GM18511 (cell line): ENCODE results near the gene UGT1A8.
"Not testable (repeated sequence)": the region's sequence is repeated elsewhere in the genome, so short reads cannot be mapped to it uniquely, and the experiment has no call there.

Source experiments
- ATAC-seq: cut with Tn5 transposase; IDR thresholded peaks from one replicate; pipeline ENCODE4 v1.9.1; 2021; ENCODE audit warnings: mild to moderate bottlenecking, moderate library complexity; ENCODE audit not compliant: unreplicated experiment

UGT1A8 gene

GRCh38 chr2:233681521-233682099 is 64.2 kb downstream of the UGT1A8 start, which contains the start of gene UGT1A7:
TSS of gene UGT1A7 (plus strand) at chr2:233681901. CDS start at chr2:233681938, 37 bp downstream.
- no peak for ATAC-seq

- ATAC-seq = no peak
These were observed 67.2 kb downstream of the UGT1A8 start for GRCh38 chr2:233684640-233685039.

- ATAC-seq = no peak
These were observed 69.5 kb downstream of the UGT1A8 start for GRCh38 chr2:233686928-233687327.

- ATAC-seq = no peak
These were observed 70.9 kb downstream of the UGT1A8 start for GRCh38 chr2:233688341-233688740.

- ATAC-seq = no peak
These were observed 71.6 kb downstream of the UGT1A8 start for GRCh38 chr2:233689031-233689430.

GRCh38 chr2:233689501-233689900 is 72.1 kb downstream of the UGT1A8 start:
- ATAC-seq = no peak

GRCh38 chr2:233690444-233690843 is 73.0 kb downstream of the UGT1A8 start:
- ATAC-seq = no peak

- no peak for ATAC-seq
These were observed 74.3 kb downstream of the UGT1A8 start for GRCh38 chr2:233691443-233692433.

- ATAC-seq = no peak
These were observed 75.2 kb downstream of the UGT1A8 start, which contains the start of gene UGT1A6 for GRCh38 chr2:233692648-233693047. TSS of gene UGT1A6 (plus strand) at chr2:233692890. CDS start at chr2:233693005, 115 bp downstream.

GRCh38 chr2:233693963-233694362 is 76.5 kb downstream of the UGT1A8 start:
- ATAC-seq = no peak

GRCh38 chr2:233698740-233699139 is 81.3 kb downstream of the UGT1A8 start:
- no peak for ATAC-seq

- no peak for ATAC-seq
These were observed 82.1 kb downstream of the UGT1A8 start for GRCh38 chr2:233699424-233700027.

GRCh38 chr2:233700028-233700635 is 82.7 kb downstream of the UGT1A8 start:
- no peak for ATAC-seq

- not testable (repeated sequence) for ATAC-seq
These were observed 83.4 kb downstream of the UGT1A8 start for GRCh38 chr2:233700842-233701241.

GRCh38 chr2:233702238-233702637 is 84.8 kb downstream of the UGT1A8 start:
- no peak for ATAC-seq

- no peak for ATAC-seq
These were observed 88.6 kb downstream of the UGT1A8 start for GRCh38 chr2:233705911-233706506.

- no peak for ATAC-seq
These were observed 89.3 kb downstream of the UGT1A8 start for GRCh38 chr2:233706720-233707119.

GRCh38 chr2:233707940-233708644 is 90.7 kb downstream of the UGT1A8 start:
- ATAC-seq = no peak

GRCh38 chr2:233708942-233709341 is 91.5 kb downstream of the UGT1A8 start:
- ATAC-seq = no peak
